Measurements from ENCODE around the gene SMIM38.

The SMIM38 gene

DNA sequence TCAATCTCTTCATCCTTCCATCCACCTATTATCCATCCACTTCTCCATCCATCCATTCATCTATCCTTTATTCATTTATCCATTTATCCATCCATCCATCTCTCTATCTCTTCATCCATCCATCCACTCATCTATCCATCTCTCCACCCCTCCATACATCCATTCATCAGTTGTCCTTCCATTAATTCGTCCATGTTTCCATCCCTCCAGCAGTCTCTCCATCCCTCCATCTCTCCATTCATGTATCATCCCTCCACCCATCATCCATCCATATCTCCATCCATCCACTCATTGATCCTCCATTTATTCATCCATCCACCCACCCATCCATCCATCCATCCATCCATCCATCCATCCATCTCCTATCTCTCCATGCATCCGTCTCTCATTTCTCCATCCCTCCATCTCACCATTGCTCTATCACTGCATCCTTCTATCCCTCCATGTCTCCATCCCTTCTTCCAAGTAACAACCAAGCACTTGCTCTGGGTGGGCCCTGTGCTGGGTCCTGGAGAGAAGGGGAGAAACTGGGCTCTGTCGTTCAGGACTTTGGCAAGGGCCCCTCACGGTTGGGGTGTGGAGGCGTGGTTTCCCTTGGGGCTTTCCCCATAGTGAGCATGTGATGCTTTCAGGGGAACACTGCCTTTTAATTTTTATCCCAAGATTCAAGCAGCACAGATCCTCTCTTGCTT, 43.3 kb downstream of the SMIM38 start:
- FAIRE-seq (no peak), DNase-seq (ENCODE audit: insufficient read length, low spot score) (no peak)
- TF ChIP-seq POLR2A (IDR thresholded peaks at IDR 0.05; ENCODE audit: low read depth, low read length): no peak

DNA sequence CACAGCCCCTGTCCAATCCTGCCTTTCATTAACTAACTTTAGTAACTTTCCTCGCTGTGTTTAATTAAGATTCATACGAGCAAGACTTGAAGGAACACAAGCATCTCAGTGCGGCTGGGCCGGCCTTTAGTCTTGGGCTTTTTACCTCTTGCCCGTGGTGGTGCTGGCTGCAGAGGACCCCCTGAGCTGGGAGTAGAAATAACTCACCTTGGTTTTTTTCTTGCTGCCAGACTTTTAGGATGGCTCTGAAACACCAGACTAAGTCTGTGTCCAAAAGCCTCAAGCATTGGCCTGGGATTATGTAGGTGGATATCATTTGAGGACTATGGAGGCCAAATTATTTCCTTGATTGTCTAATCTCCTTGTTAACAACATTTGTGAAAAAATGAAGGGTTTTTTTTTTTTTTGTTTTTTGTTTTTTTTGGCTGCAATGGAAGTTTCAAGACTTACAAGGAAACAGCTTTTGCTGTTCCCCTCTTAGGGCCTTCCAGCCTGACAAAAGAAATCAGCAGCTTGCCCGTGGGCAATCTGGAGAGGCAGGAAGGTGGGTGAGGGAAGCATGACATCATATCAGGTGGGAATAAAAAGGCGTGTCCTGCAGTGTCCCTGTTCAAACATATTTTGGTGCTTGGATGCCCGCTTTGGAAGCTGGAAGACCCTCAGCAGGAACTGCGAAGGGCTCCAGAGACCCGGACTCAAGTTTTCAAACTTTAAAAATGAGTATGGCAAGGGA, 44.0 kb downstream of the SMIM38 start:
- DNase-seq (ENCODE audit: insufficient read length, low spot score) (no peak), FAIRE-seq (no peak)
- TF ChIP-seq POLR2A (IDR thresholded peaks at IDR 0.05; ENCODE audit: low read depth, low read length): no peak

DNA sequence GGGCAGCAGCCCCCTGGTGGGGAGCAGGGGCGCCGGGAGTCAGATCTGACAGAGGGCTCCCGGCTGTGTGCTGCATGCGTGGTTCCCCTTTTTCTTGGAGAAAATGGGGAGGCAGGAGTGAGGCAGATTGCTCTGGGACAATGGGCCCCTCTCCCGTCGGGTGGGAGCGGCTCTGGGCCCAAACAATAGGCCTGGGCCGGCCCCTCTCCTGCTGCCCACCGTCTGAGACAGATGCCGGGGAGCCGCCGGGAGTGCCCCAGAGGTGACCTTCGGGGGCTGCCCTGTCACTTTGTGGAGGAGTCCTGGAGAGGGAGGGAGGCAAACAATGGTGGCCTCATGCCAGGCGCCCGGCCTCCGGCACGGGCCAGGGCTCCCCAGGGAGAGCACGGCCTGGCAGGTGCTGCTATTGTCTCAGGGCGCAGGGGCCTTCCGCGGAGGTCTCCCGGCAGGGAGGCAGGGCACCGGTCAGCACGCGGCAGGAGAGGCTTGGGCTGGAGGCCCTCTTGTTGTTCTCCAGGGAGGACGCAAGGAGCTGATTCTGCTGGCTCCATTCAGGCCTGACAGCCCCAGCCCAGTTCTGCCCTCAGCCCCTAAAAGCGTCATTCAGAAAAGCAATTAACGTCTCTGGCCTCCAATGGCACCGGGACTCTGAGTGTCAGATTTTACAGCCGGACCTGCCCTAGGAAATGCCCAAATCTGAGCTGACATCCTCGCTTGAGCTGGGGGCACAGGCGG, 44.8 kb downstream of the SMIM38 start:
- DNase-seq (ENCODE audit: insufficient read length, low spot score) (no peak), FAIRE-seq (no peak)
- no peak for TF ChIP-seq POLR2A (IDR thresholded peaks at IDR 0.05; ENCODE audit: low read depth, low read length)

DNA sequence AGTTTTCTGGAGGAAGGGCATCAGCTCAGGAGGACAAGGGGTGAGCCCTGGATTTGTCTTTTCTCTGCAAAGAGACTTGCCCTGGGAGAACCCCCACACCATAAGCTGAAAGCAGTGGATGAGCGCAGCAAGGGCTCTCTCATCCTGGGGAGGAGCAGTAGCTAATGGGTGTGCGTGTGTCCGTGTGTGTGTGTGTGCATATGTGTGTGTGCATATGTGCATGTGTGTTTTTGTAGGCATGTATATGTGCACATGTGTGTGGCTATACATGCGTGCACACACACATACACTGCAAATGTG, 45.3 kb downstream of the SMIM38 start:
- DNase-seq (ENCODE audit: insufficient read length, low spot score) (no peak), FAIRE-seq (no peak)
- TF ChIP-seq POLR2A (IDR thresholded peaks at IDR 0.05; ENCODE audit: low read depth, low read length): no peak

DNA sequence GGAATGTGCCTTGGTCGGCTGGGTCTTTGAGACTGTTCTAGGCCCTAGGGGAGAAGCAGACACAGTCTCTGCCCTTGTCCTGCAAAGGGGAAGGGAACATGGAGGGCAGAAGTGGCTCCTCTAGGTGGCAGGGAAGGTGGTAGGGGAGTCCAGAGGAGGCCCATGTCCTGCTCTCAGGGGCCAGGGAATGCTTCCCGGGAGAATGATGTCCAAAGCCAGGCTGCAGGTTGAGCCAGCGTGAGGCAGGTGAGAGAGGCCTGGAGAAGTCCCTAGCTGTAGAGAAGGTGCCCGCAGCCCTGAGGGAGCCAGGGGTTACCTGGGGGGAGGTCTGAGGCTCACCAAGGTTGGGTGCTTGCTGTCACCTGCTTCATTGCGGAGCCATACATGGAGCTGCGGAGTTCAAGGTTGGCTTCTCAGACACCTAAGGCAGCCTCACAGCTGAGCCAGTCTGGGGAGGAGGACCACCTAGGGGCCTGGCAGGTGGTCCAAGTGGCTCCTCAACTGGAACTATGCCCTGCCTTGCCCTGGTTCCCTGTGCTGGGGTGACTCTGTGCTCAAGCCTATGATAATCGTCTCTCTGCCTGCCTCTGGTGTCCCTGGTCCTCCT, 46.1 kb downstream of the SMIM38 start:
- DNase-seq (ENCODE audit: insufficient read length, low spot score) (no peak), FAIRE-seq (no peak)
- TF ChIP-seq POLR2A (IDR thresholded peaks at IDR 0.05; ENCODE audit: low read depth, low read length): no peak

DNA sequence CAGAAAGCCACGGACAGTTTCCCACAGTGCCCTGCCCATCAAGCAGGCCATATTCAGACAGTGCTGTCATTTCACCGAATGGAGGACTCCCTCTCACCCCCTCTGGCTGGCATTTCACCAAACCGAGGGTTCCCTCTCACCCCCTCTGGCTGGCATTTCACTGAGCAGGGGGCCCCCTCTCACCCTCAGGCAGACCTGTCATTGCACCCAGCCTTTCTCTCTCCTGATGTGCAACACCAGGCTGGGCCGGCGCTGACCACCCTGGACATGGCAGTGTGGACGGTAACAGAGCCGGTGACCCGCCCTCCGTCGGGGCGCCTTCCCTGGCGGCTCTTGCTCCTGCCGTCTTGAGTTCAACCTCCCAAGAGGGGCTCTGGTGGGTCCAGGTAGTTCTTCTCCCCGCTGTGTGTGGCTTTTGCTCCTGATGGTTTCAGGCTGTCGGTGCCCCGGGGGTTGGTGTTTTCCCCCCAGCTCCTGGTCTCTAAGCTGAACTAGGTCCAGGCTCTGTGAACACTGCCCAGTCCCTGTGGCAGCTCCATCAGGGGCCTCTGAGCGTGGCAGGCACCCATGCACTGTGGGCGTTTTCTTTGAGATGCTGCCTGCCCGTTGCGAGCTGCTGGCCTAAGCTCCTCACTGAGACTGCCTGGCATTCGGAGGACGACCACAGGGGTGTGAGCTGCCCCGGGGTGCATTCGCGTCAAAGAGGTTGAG, 46.9 kb downstream of the SMIM38 start:
- FAIRE-seq (no peak), DNase-seq (ENCODE audit: insufficient read length, low spot score) (no peak)
- no peak for TF ChIP-seq POLR2A (IDR thresholded peaks at IDR 0.05; ENCODE audit: low read depth, low read length)

DNA sequence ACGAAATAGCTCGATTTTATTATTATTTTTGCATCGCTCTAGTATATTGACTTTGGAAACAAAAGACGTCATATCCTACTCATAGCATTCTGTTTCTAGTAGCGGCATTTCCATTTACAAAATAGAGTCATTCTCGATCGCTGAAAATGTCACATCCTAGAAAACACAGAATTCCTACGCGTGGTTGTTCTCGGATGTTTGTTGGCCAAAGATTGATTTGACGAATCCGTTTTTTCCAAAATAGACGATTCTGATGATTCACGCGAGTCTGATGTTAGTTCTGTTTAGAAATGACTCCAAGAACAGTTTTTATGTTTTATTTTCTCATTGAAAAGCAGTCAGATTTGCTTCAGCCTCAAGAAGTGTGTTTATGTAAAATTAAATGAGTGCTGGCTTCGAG, 47.6 kb downstream of the SMIM38 start:
- no peak for TF ChIP-seq POLR2A (IDR thresholded peaks at IDR 0.05; ENCODE audit: low read depth, low read length)
- DNase-seq (ENCODE audit: insufficient read length, low spot score): no peak
- FAIRE-seq: no peak

DNA sequence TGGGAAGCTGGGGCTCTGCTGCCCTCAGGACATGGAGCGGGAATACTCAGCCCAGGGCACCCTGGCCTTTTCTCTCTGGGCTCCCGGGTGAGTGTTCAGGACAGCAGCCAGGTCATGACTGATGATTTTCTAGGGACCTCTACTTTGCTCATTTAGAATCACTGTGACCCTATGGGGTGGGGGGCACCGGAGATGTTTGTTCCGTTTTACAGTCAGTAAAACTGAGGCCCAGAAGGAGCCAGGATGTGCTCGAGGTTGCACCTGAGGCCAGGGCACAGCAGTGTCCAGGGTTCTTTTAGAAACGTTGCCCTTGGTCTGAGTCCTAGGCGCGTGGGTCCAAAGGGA, 48.1 kb downstream of the SMIM38 start:
- no peak for TF ChIP-seq POLR2A (IDR thresholded peaks at IDR 0.05; ENCODE audit: low read depth, low read length)
- DNase-seq (ENCODE audit: insufficient read length, low spot score) (no peak), FAIRE-seq (no peak)

DNA sequence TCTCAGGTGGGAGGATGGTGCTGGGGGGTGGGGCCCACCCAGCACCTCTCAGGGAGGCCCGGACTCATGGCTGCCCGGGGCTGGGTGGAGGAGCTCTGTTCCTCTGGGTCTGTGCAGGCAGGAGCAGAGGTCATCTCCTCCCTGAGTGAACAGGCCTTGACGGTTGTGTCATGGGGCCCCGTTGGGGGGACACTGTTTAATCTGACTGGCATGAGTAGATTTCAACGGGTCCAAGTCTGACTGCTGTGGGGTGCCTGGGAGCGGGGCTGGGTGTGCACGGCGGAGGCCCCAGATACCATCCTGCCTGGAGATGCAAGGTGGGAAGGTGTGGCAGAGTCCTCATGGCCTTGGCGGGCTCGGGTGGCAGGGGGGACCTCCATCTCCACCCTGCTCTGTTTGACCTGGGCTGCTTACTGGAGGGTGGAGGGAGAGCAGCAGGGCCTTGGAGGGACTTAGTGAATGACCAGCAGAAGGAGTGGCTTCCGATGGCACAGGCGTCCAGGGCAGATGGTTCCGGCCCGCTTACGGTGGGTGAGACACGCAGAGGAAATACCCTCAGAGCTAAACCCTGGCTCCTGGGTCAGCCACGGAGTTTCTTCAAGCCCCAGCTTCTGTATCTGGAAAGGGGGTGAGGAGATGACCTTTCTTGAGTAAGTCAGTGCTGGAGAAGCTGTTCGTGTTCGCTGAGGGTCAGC, 48.7 kb downstream of the SMIM38 start:
- no peak for DNase-seq (ENCODE audit: insufficient read length, low spot score)
- no peak for TF ChIP-seq POLR2A (IDR thresholded peaks at IDR 0.05; ENCODE audit: low read depth, low read length)
- no peak for FAIRE-seq

DNA sequence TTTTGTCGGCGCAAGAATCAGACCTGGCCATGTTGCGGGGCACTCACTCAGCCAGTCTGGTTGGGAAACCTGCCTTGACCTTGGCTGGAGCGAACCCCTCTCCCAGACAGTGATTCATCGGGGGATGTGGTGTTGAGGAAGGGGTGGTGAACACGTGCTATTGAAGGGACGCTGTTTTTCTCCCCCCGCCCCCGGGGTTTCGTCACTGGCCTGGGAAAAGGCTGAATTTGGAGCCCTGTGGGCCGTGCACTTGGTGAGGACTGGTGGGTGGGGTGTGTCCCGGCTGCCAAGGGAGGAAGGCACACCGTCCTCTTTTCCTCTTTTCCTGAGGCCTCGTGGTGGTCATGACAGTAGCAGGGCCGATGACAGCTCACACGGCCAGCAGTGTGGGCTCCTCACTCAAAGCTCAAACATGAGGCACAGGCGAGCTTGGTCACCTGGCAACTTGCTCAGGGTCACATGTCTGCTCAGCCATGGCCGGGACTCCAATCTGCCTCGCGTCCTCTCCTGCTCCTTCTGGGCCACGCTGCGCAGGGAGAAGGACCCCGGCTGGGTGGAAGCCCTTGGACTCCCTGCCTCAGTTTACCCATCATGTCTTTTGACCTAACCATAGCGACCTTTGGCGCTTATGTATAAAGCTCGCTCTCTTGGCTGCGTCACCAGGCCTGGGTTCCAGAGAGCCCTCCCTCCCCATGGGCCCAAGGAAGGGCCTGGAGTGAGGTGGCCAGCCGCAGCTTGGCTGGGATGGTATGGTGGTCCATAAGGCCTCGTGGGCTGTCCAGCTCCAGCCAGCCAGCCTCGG, 49.4 kb downstream of the SMIM38 start:
- DNase-seq (ENCODE audit: insufficient read length, low spot score) (no peak), FAIRE-seq (no peak)
- TF ChIP-seq POLR2A (IDR thresholded peaks at IDR 0.05; ENCODE audit: low read depth, low read length): no peak
